AG08395 (cell line): ENCODE results near the gene HHIPL1.

ENCODE experiments used
- DNase-seq: peaks from one replicate; pipeline ENCODE4 v3.0.0; 2012; ENCODE audit warnings: mixed read lengths, low spot score

Gene HHIPL1

DNA sequence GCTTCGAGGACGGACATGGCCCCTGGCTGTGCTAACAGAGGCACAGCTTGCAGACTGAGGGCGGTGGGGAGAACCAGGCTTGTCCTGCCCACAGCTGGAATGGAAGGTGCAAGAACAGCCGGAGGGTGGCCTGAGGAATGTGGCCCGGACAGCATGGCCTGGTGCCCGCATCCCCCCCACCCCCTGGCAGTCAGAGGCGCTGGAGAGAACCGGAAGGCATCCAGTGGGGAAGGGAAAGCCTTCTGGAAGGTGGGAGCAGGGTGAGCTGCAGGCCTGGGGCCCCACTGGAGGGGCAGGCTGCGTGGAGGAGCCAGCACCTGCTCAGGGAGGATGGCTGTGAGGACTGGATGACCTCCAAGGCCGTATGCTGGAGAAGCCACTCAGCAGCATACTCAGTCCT lies 31.0 kb downstream of the HHIPL1 start:
- DNase-seq: no peak

DNA sequence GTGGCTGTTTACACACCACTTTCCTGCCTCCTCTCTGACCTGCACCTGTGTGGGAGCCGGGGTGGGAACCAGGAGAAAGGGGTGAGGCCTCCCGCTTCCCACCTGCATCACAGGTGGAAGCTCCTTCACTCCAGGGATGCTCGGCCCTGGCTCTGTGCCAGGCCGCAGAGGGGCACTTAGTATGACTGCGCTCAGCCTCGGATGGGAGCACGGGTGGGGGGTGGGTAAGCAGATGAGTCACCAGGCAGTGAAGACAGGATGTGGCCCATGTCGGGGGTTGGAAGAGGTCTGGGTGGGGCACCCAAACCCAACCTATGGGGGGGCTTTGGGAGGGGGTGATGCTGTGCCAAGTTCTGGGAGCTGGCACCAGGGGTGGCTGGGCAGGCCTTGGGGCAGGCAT lies 31.7 kb downstream of the HHIPL1 start:
- no peak for DNase-seq

DNA sequence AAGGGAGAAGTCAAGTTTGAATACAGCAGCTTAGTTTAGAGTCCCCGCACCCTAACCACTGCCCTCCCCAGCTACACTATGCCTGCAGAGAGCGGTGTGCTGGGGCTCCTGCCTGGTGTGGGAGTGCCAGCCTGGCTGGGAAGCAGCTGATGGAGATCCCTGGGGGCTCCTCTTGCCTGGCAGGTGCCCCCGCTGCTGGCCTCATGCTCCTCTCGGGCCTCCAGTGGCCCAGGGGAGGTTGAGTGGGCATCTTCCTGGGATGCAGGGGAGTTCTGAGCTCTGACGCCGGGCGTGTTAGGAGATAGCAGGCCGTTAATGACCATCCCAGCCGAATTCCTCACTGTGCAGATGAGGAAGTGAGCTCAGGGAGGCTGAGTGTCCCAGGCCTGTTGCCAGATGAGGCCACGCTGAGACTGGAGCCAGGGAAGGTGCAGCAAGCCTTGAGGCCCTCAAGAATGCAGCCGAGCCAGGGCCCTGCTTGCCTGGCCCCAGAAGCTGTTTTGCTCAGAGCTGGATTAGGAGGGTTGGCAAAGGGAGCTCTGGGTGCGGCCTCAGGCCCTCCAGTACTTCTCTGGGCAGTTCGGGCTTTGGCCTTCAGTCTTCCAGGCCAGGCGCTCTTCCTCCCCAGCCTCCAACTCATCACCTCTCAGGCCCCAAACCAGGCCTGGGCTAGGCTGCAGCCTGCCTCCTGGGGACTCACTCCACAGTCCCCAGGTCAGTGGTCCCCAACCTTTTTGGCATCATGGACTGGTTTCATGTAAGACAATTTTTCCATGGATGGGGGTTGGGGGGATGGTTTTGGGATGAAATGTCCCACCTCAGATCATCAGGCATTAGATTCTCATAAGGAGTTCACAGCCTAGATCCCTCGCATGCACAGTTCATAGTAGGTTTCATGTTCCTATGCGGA lies 32.6 kb downstream of the HHIPL1 start:
- DNase-seq: peak; percentile 53

DNA sequence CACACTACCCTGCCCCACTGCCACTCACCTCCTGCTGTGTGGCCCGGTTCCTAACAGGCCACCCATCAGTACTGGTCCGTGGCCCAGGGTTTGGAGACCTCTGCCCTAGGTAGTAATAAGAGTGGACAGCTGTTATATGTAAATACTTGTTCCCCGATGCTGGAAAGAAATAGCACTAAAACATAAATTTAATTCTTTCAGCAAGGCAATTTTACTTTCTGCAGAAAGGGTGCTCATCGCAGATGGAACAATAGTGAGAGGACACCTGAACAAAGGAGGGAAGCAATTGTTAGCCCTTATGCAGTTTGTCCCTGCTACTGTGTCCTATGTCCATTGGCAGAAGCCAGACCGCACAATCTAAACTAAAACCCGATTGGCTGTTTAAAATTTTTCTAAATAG lies 33.3 kb downstream of the HHIPL1 start:
- no peak for DNase-seq

DNA sequence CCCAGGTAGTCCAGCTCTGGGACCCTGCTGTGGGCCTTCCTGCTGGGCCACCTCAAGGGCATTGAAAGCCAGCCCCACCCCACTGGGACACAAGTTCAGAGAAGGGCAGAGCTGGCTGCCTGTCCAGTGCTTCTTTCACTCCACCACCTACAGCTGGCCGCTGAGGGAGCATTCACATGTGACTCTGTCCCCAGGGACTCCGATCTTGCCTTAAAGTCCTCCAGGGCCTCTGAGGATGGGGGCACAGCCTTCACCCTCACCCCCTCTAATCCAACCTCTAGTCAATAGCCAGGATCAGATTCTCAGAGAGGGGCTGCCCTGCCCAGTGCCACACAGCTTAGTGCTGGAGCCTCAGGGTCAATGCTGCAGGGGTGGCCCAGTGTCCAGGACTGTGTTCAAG lies 34.2 kb downstream of the HHIPL1 start:
- DNase-seq: no peak

DNA sequence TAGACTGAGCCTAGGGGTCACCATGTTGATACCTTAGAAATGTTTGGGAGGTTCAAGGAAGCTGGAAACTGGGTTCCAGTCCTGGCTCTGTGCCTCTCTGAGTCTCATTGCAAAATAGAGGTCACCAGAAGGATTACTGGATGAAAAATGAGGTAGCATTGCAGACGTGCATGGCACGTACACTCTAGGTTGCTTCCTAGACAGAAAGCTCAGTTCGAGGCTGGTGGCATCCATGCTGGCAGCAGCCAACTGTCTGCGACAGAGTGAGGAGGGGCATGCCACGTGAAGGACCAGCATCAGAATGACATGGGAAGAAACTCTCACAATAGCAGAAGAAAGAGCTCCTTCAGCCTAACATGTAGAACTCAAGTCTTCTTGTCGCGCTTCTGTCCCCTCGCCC lies 34.6 kb downstream of the HHIPL1 start:
- no peak for DNase-seq

DNA sequence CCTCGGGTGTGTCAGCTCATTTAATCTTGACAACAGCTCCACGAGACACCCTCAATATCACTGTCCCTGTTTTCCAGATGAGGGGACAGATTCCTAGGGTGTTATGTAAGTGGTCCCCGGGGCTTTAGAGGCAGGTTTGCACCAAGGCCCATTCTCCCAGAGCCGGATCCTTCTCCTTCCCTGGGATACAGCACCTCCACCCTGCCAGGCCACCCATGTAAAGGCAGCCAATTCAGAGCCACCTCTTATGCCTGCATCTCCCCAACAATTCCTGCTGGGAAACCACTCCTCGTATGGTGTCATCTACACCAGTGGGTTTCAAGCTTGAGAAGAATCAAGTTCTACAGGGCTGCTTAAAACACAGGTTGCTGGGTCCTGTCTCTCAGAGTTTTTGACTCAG lies 35.1 kb downstream of the HHIPL1 start:
- no peak for DNase-seq

DNA sequence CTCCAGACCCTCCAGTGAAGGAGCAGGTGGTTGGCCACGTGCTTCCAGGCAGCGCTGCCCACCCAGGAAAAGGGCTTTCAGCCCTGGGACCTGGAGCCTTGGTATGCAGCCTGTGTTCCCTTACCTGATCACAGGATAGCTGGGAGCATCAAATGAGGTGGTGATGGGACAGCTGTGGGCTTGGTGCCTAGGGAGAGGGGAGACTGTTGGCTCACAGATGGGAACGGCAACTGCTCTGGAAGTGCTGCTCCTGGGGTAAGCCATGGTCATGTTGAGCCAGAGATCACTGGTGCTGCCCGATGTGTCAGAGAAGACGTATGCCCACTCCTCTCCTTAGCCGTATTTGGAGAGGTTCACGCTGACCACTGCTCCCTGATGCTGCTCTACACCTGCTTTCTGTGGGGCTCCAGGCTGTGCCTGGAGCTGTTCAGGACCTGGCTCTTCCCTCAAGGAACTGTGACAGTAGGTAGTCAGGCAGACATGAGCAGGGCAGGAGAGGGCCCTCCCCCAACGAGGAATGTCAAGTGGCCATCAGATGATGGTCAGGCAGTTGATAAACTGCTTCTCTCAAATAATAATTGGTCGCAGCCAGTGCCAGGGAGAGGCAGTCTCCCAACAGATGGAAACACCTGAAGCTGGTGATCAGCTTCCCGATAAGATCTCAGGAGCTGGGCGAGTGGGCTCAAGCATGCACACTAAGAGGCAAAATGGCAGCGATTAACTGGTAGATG lies 36.3 kb downstream of the HHIPL1 start:
- no peak for DNase-seq

DNA sequence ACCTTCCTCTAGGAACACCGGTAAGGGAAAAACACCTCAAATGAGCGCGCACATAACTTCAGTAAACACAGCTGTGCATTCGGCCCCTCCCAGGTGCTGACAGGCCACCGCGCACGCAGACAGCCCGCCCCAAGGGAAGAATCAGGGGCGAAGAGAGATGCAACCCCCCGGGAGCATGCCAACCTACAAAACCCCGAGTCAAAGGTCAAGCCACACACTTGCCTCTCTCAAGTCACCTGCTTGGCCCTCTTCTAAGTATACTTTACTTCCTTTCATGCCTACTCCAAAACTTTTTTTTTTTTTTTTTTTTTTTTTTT lies 36.9 kb downstream of the HHIPL1 start:
- no peak for DNase-seq

DNA sequence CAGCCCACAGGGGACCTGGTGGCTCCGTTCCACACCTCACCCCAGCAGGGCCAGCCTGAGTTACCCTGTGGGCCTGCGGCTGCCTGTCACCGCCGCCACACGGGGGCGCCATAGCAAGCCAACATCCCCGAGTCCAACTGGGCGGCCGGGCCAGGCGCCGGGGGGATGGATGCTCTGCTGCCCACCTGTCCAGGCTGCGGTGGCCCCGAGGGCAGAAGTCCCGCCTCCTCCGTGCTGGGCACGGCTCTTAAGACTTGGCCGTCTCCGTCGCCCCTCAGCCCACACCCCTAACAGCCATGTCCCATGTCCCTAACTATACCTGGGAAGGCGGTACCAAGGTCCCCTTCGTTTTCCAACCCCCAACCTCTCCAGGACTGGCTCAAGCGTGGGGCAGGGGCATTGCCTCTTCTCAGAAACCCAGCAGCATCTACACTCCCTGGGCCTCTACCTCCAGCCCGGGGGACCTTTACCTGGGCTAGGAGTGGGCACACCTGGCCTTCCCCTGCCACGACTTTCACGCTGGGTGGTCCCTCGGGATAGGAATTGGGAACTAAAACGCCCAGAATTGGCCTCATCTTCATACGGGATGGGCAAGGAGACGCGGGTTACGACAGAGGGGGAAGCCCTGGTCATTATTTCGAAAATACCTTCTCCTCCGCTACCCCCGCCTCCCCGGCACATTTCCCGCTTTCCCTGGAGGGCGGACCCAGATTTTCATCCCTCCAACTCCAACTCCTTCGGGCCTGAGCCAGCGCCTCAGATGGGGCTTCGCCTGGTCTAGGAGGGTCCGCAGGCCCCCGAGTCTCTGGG lies 38.1 kb downstream of the HHIPL1 start:
- peak; percentile 80 for DNase-seq

DNA sequence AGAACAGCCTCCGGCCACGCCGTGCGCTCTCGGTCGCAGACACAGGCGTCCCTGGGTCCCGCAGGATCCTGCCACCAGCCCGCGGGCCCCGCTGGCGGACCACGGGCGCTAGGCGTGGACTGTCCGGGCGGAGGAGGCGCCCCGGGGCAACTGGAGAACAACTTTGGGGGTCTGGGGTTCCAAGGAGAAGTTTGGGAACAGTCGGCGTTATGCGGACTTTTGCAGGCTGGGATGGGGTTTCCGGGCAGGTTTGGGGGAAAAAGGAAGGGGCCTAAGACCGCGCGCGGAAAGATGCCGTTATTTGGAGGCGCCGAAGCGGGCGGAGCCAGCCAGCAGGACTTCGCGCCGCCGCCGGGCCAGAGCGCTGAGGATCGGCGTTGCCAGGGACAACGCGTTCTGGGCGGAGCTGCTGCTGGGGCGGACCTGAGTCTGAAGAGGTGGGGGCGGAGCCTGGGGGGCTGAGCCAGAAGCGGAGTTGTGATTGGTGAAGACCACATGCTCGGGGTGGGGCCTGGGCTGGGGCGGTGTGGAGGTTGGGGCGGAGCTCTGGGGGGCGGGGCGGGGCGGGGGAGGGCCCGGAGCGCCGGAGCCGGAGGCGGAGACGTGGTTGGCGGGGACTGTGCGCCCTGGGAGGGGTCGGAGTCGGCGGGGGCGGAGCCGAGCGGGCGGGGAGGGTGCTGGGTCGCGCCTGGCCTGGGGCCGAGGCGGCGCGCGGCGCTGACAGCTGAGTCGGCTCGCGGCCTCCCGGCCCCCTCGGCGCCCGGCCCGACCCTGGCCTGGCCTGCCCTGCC lies 38.9 kb downstream of the HHIPL1 start, which contains the start of gene CYP46A1:
Gene CYP46A1, plus strand, starts transcription at position 680 of the 791 bp plus-strand sequence. CDS start 120 bp downstream, outside the sequence.
- peak; percentile 100 for DNase-seq

DNA sequence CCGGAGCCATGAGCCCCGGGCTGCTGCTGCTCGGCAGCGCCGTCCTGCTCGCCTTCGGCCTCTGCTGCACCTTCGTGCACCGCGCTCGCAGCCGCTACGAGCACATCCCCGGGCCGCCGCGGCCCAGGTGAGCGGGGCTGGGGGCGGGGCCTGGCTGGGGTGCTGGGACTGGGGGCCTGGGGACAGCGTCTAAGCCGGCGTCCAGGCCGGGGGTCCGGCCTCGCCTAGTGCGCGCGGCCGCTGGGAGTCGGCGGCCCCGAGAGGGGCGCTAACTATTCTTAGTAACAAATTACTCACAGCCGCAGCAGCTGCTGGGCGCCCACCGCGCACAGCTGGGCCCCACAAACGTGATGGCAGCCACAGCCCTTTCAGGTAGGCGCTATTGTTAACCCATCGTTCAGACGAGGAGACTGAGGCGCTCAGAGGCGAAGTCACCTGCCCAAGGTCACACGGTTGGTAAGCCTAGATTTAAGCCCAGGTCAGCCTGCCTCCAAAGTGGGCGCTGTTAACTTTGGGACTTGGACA lies 39.5 kb downstream of the HHIPL1 start:
- DNase-seq: no peak

DNA sequence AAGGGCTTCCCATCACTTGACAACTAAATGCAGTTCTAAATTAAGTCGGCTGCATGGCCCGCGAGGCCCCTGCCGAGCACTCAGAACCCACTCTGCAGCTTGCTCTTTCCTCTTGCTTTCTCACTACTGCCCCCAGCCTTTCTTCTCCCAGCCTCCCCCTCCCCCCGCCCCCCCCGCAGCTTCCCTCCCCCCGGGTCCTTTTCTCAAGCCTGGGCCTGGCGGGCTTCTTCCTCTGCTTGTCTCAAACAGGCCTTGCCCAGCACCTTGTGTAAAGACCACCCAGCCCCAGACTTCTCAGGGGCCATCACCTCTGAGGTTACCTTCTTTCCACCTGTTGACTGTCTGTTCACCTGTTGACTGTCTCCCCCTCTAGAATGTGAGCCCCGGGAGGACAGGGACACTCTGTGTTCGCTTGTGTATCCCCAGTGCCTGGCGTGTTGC lies 40.2 kb downstream of the HHIPL1 start:
- DNase-seq: no peak

DNA sequence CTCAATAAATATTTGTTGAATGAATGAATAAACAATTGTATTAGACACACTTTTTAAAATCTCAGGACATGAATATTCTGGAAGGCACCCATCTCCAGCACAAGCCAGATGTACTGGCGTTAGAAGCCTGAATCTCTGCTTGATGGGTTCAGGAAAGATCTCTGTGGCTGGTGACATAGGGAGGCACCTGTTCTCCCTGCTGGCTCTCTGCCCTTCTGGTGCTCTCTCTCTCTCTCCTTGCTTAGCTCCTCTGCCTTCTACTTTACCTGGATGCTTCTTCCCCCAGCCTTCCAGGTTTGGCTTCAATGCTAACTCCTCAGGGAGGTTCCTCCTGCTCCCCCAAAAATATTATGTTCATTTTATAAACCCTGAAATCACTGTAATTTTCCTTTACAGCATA lies 40.7 kb downstream of the HHIPL1 start:
- no peak for DNase-seq

DNA sequence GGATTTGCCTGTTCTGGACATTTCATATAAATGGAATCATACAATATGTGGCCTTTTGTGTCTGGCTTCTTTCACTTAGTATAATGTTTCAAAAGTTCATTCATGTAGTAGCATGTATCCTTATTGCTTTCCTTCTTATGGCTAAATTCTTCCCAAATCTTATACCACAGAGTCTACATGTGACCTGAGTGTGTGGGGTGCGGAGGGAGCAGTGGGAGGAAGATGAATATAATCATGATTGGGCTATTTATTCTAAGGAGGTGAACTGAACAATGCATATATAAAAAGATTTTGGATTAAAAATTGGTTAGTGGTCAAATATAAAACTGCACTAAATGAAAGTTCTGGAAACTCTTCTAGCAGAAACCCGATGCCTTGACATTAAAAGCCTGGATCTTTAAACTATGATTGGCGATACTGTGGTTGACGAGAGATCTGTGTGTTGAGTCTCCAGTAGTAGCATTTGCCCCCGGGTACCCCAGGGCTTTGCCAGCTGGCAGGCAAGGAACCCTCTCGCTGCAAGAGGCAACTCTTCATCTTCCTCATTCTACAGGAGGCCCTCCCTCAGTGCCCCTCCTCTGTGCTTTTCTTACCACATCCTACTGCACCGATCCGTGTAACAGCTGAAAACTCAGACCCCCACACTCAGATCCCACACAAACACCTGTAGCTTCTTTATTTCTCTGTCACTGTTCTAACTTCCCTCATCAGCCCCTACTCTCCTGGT lies 41.8 kb downstream of the HHIPL1 start:
- DNase-seq: no peak

DNA sequence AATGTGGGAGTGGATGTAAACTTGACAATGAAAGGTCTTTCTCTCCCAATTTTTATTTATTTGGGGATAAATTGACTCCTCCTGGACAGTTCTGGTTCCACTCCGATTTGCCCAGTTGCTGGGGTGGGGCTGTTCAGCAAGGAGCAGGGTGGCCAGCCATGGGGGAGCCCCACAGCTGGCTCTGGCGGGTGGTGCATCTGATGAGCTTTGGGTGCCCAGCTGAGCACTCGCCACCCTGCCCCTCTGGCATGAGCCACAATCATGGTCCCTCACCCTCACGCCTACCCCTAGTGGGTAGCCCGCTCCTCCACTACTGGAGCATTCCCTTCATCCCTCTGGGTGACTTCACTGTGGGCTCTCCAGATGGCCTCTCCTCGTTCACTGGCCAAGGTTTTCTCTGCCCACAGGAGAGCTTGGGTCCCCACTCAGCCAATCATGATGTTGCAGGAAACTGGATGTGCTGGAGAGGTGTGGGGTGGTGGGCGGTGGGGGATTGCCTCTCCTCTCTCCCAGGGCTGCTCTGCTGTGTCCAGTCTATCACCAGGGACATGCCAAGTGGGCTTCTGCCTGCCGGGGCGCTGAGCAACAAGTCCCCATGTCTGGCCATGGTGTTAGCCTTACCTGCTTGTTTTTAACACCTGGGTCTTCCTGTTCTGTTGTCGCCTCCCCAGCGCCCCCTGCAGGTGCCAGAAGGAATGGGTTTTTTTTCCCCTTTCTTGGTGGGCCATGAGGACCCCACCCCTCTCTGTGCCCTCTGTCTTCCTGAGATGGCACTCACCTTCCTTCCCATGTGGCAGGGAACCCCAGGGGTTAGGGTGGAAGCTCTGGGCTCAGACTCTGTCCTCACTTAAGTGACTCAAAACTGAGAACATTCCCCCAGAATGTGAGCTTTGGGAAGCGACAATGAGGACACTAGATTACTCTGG lies 42.6 kb downstream of the HHIPL1 start:
- DNase-seq: no peak

DNA sequence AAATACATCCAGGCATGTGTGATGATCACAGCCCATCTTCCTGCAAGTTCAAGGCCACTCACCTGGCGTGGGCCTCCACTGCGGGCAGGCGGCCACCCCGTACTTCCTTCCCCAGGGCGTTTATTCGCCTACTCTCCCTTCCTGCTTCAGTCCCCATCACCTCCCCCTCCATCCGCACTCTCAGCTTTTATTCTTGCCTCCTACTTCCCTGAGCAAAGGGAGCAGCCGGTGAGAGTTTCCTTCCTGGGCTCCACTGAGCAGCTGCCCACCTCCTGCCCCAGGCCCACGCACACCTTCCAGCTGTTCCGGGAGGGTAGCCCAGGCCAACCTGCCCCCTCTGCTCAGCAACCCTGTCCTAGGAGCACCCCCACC lies 43.3 kb downstream of the HHIPL1 start:
- DNase-seq: no peak

DNA sequence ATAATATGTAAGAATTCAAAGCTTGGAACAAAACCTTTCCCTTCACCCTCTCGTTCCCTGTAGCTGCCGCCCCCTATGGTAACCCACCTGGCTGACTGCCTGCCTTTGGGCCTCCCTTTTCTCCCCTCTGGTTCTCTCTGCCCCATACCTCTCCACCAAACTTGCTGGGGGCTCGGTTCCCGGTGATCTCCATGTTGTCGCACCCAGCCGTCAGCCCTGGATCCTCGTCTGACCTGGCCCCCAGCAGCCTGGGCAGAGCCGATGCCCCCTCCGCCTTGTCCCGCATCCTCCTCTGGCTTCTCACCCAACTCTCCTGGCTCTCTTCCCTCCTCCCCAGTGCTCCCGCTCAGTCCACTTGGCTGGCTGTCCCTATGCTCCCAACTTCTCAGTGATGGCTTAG lies 43.7 kb downstream of the HHIPL1 start:
- DNase-seq: no peak
